Mesodermal cell (in vitro differentiated cells): Measurements from ENCODE around the gene CAMK1D.

Experiments used
- H3K27ac ChIP-seq: 2 replicates; pipeline ENCODE4 v1.7.0; 2013; ENCODE audit warnings: mild to moderate bottlenecking, low read depth, low read length, moderate library complexity; ENCODE audit not compliant: severe bottlenecking
- H3K36me3 ChIP-seq: 2 replicates; pipeline ENCODE4 v1.7.1; 2013; ENCODE audit warnings: mild to moderate bottlenecking, low read length, moderate library complexity; ENCODE audit not compliant: control insufficient read depth, insufficient read depth
- H3K4me1 ChIP-seq: one replicate; pipeline ENCODE4 v1.7.1; 2013; ENCODE audit warnings: mild to moderate bottlenecking, low read length; ENCODE audit not compliant: insufficient read depth, control insufficient read depth, poor library complexity, severe bottlenecking
- H3K4me3 ChIP-seq: 2 replicates; pipeline ENCODE4 v1.7.0; 2013; ENCODE audit warnings: low read length, control low read depth, mild to moderate bottlenecking; ENCODE audit not compliant: insufficient read depth, poor library complexity, severe bottlenecking; ENCODE audit errors: extremely low read depth
- H3K9me3 ChIP-seq: 2 replicates; pipeline ENCODE4 v1.7.1; 2013; ENCODE audit warnings: mild to moderate bottlenecking, low read length, moderate library complexity; ENCODE audit not compliant: control insufficient read depth
- WGBS, 2 experiments: methylation state at CpG; one replicate each; pipeline ENCODE4 v1.1.5; 2013; ENCODE audit warnings: missing lambda C conversion rate in 2 of 2; ENCODE audit not compliant: insufficient coverage in 2 of 2; 5-methylcytosine and 5-hydroxymethylcytosine counted together

Gene CAMK1D

DNA sequence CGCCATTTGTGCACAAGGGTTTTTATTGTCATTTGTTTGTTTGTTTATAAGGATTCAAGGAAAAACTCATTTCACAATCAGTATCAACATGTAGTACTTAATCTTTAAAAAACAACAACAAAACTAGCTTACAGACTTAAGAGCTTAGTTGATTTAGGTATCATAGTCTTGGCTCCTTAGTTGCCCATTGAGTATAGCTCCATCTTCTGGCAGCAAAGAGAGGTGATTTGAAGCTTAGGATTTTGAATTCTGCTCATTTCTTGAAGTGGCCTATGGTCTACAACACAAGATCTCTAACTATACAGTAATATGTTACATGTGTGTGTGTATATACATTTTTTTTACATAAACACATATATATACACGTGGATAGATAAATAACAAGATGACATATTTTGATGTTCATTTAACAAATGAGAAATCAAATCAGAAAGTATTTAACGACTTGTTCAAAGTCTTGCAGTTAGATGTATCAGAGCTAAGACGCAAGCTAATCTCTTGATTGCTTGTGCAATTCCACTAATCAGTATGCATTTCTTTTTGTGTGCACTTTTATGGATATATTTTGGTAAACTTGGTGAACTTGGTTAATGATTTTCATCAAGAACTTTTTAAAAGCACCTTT is 307.3 kb downstream of the CAMK1D start:
- Histone ChIP-seq H3K4me3 (no peak overlapping the region), H3K27ac (no peak overlapping the region), H3K9me3 (peaks cover 9% of the 10 kb centered on the region), H3K4me1 (no peaks in the 10 kb centered on the region), H3K36me3 (no peaks in the 10 kb centered on the region)
- 92 to 100% methylated on average over 2 of the region's 4 CpGs for WGBS, 2 experiments

DNA sequence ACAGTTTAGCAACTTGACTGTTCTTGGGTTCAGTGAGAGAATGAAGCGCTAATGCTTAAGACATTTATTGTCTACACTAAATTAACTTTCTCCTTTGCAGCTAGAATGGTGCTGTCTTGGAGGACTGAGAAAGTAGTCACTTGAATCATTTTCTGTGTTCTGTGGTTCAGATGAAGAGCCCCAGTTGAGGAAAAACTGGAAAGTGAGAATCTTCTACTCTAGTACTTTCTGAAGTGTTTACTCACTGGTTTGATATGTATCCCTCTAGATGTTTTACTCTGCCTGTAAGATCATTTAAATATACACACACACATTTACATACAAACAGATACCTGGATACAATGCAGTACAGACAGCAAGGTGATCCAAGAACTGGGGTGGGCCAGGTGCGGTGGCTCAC is 308.1 kb downstream of the CAMK1D start:
- Histone ChIP-seq H3K4me3 (no peak overlapping the region), H3K9me3 (peaks cover 9% of the 10 kb centered on the region), H3K36me3 (no peaks in the 10 kb centered on the region), H3K4me1 (no peaks in the 10 kb centered on the region), H3K27ac (no peak overlapping the region)
- 70 to 100% methylated on average over 1 of the region's 2 CpGs for WGBS, 2 experiments

DNA sequence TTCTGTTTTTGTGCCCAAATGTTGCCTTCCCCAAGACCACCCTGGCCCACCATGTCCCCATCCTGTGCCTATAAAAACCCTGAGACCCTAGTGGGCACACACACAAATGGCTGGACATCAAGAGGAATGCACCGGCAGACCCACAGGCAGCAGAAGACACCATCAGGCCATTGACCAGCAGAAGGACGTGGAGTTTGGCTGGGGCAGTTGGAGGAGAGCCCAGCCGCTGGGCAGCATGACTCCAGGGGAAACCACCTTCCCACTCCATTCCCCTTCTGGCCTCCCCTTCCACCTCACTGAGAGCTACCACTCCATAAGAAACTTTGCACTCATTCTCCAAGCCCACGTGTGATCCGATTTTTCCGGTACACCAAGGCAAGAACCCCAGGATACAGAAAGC is 309.2 kb downstream of the CAMK1D start:
- Histone ChIP-seq H3K9me3 (peaks cover 8% of the 10 kb centered on the region), H3K4me1 (no peaks in the 10 kb centered on the region), H3K27ac (no peak overlapping the region), H3K4me3 (no peak overlapping the region), H3K36me3 (no peaks in the 10 kb centered on the region)
- 86 to 94% methylated on average over 5 of the region's 6 CpGs for WGBS, 2 experiments

DNA sequence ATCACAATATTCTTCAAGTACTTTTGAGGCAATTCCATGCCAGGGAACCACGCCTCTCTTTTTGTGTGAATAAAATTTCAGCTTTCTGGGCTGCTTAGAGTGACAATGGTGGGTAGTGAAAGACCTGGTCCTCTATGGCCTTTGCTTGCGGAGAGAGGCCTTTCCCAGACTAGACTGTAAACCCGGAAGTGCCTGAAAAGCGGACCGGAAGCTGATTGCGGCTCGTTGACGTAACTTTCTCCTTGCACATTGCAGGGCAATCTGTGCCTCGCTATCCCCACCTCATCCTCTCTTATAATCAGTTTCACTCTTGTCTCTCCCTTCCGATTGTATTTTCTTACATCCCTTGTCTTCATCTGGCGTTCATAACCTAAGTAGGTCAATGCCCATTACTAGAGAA is 310.4 kb downstream of the CAMK1D start:
- no peaks in the 10 kb centered on the region for H3K36me3 ChIP-seq
- no peaks in the 10 kb centered on the region for H3K4me1 ChIP-seq
- 90 to 94% methylated on average over 2 to 11 of the region's 11 CpGs for WGBS, 2 experiments
- no peaks in the 10 kb centered on the region for H3K9me3 ChIP-seq
- no peak overlapping the region for H3K4me3 ChIP-seq
- H3K27ac ChIP-seq, result no peak overlapping the region

DNA sequence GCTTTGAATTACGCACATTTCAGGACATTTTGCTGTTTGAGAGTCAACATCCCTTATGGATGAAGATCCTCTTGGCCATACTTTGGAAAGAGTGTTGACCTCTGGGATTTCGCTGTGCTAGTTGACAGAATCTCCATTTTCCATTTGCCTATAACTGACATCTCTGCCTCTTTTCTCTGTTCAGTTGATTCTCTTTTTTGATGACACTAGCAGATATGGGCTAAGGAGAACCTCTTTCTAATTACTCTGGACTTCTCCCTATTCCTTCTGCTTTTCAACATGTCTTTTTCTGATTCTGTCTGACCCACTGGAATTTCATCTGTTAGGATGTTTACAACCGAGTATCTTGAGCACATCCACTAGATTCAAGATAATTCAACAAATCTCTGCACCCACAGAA is 311.5 kb downstream of the CAMK1D start:
- no peak overlapping the region for H3K27ac ChIP-seq
- no peaks in the 10 kb centered on the region for H3K4me1 ChIP-seq
- 81 to 100% methylated on average over 1 to 2 of the region's 3 CpGs for WGBS, 2 experiments
- no peak overlapping the region for H3K4me3 ChIP-seq
- no peaks in the 10 kb centered on the region for H3K36me3 ChIP-seq
- no peaks in the 10 kb centered on the region for H3K9me3 ChIP-seq

DNA sequence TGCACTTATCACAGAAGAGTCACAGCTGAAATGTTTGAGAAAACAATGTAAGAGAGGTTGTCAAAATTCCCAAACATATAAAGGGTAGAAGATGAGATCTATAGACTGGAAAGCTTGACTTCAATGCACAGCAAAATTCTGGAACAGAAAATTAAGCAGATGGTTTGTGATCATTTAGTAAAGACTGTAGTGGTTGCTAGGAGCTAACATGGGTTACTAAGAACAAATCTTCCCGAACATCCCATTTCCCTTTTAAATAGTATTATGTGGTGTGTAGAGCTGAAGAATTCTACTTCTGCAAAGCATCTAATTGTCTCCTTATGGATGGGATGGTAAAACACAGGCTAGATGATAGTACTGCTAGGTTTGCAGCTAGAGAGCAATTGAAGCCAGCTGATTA is 312.3 kb downstream of the CAMK1D start:
- no CpG with 5 or more reads among the region's 1 CpG for WGBS, 2 experiments
- Histone ChIP-seq H3K36me3 (no peaks in the 10 kb centered on the region), H3K4me1 (no peaks in the 10 kb centered on the region), H3K27ac (no peak overlapping the region), H3K9me3 (no peaks in the 10 kb centered on the region), H3K4me3 (no peak overlapping the region)

DNA sequence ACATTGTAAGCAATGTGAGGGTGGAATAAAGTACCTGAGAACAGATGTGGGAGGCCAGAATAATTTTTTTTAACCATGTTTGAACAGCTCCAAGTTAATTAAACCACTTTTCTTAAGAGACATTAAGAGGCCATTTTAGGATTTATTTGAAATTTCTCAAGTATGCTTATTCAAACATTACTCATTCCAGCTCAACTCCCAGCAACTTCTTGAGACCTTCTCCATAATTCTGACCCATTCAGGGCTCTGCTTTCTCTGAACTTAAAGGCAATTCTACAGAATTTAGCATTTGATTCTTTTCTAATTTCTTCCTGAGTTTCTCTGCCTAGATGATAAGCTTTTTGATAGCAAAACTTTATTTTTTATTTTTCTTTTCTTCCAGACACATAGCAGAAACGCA is 314.5 kb downstream of the CAMK1D start:
- Histone ChIP-seq H3K36me3 (no peaks in the 10 kb centered on the region), H3K4me3 (no peak overlapping the region), H3K27ac (no peak overlapping the region), H3K9me3 (no peaks in the 10 kb centered on the region), H3K4me1 (no peaks in the 10 kb centered on the region)
- no CpG with 5 or more reads among the region's 1 CpG for WGBS, 2 experiments

DNA sequence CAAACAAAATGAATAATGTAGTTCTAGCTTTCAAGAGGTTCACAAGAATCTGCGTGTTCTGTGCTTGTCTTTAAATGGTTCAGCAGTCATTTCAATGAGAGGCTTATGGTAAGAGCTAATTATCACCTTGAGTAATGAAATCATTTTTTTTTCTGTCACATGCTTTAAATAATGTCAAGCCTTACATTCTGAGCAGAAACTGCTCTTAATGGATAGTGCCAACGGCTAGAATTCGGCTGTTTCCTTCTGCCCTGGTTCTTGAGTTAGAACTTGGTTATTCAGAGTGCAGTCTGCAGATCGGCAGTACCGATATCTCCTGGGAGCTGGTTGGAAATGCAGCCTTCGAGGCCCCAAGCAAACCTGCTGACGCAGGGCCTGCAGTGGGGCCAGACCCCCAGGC is 316.2 kb downstream of the CAMK1D start:
- no peaks in the 10 kb centered on the region for H3K4me1 ChIP-seq
- 75 to 79% methylated on average over 7 of the region's 7 CpGs for WGBS, 2 experiments
- peaks cover 4% of the 10 kb centered on the region for H3K9me3 ChIP-seq
- no peaks in the 10 kb centered on the region for H3K36me3 ChIP-seq
- no peak overlapping the region for H3K4me3 ChIP-seq
- H3K27ac ChIP-seq, result no peak overlapping the region

DNA sequence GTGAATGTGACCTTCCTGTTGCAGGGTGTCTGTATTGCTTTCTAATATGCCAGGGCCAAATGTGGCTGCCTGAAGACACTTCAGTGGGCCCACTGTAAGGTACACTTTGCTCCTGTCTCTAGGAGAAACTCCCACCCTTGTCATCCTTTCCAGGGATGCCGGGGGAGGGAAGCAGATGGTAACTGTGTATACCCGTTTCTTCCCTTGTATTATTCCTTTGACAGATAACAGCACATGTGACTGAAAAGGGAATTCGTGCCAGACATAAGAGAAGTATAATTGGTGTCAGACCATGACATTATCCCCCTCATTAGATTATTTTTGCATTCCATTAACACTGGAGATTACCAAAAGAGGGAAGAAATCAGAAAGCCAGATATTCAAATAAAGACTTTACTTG is 317.7 kb downstream of the CAMK1D start:
- Histone ChIP-seq H3K27ac (no peak overlapping the region), H3K9me3 (peaks cover 4% of the 10 kb centered on the region), H3K4me1 (no peaks in the 10 kb centered on the region), H3K4me3 (no peak overlapping the region), H3K36me3 (no peaks in the 10 kb centered on the region)
- WGBS, 2 experiments, result 80% methylated on average over 1 of the region's 3 CpGs; no CpG with 5 or more reads in 1 of the 2 experiments

DNA sequence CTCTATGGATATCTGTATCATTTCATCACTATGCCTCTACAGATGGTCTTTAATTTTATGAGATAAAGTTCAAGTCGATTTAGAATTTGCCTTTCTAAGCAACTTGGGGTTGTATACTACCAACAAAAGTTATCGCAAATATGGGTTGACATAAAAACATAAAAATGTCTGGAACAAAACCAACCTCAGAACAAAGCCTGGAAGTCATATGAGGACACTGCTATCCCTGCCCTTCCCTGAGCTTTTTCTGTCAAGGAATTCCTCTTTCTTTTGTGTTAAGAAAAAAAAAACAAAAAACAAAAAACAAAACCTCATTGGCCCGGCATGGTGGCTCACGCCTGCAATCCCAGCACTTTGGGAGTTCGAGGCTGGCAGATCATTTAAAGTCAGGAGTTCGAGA is 319.3 kb downstream of the CAMK1D start:
- 74 to 100% methylated on average over 2 to 4 of the region's 6 CpGs for WGBS, 2 experiments
- Histone ChIP-seq H3K27ac (no peak overlapping the region), H3K4me3 (no peak overlapping the region), H3K4me1 (no peaks in the 10 kb centered on the region), H3K9me3 (peaks cover 4% of the 10 kb centered on the region), H3K36me3 (no peaks in the 10 kb centered on the region)

DNA sequence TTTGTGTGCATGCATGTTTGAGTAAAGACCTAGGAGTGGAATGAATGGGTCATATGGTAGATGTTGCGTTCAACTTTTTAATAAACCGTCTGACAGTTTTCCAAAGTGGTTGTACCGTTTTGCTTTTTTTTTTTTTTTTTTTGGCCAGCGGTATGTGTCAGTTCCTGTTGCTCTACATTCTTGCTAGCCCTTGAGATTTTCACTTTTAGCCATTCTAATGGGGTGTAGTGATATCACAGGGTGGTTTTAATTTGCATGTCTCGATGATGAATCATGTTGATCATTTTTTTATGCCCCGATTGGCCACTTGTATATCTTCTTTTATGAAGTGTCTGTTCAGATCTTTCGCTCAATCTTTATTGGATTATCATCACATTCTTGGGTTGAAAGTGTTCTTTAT is 320.7 kb downstream of the CAMK1D start:
- Histone ChIP-seq H3K4me1 (no peaks in the 10 kb centered on the region), H3K9me3 (peaks cover 4% of the 10 kb centered on the region), H3K4me3 (no peak overlapping the region), H3K36me3 (no peaks in the 10 kb centered on the region), H3K27ac (no peak overlapping the region)
- WGBS, 2 experiments, result 0 to 50% methylated on average over 1 to 2 of the region's 7 CpGs
